Body of pancreas (tissue), 4 donors: ENCODE results near the gene PRPH2.

Experiments
- CTCF ChIP-seq, 7 experiments: fragments of 450-650 bp in 4 of 7; fragments of 200-600 bp in 3 of 7; sonication (generic) in 3 of 7; IDR thresholded peaks; one replicate each; pipeline ENCODE4 v1.5.1; 2016 to 2019; ENCODE audit warnings: antibody characterized with exemption in 7 of 7
- POLR2A ChIP-seq, 3 donors: fragments of 450-650 bp; IDR thresholded peaks; one replicate each; pipeline ENCODE4 v1.6.1; 2016; ENCODE audit warnings: antibody characterized with exemption in 3 of 3, mild to moderate bottlenecking in 2 of 3

GRCh38 chr6:42689371-42689770 is 33.0 kb downstream of the PRPH2 start:
- TF ChIP-seq CTCF (IDR thresholded peaks at IDR 0.05) = no peak
- no peak for TF ChIP-seq POLR2A (IDR thresholded peaks at IDR 0.05)
